ENCODE data around the gene KIF12. TPM values are rescaled to one million over a fixed set of nuclear protein-coding genes. Genes with fewer than 3 reads are reported as not detected.
A peak's percentile ranks its signal among the peaks of the same experiment; 100 is the strongest.

The KIF12 gene
- total and polyA plus RNA-seq, 2 of the 13 experiments (the other 11 are each of a cell fraction or from before 2014, with no cell fraction given), result 1.8 to 12.5 TPM

DNA sequence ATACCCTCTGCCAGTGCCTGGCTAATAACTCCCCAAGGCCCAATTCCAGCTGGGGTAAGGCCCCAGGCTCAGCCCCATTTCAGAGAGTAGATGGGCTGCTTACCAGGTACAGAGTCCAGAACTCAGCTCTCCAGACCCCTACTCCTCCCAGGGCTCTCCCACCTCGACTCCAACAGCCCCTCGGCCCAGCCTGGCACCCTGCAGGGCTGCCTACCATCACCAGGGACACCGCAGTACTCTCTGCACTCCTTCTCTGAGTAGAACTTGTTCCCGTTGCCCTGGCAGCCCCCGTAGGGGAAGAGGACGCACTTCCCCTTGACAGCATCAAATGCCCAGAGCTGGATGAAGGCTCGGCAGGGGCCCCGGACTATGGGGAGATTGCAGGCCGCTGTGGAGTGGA is 38.4 kb downstream of the KIF12 start:
- H3K4me1 ChIP-seq (ENCODE audit: insufficient read depth, low read length), result peaks cover 76% of the 10 kb centered on the region
- peaks cover 0 to 1% of the 10 kb centered on the region in 2 experiments; a peak in 1 of 5 replicates for H3K27me3 ChIP-seq (ENCODE audit: control insufficient read depth in 1 of 2, insufficient read depth in 2 of 2, low read length in 2 of 2)
- no TSS peak for BruUV-seq (replicated peaks)
- WGBS (ENCODE audit: low lambda C conversion rate), result 100% methylated on average over 9 of the region's 9 CpGs
- peaks cover 2% of the 10 kb centered on the region for H3K79me2 ChIP-seq (ENCODE audit: insufficient read depth, low read length)
- no peak overlapping the region for H3K9ac ChIP-seq (ENCODE audit: insufficient read depth, low read depth, low read length)
- intact Hi-C loops (cut with micrococcal nuclease; ENCODE audit: unreplicated experiment), result no loop called here
- H4K20me1 ChIP-seq (ENCODE audit: insufficient read depth, low read length), result peaks cover 59% of the 10 kb centered on the region
- no peak overlapping the region for H3K4me2 ChIP-seq (ENCODE audit: low read depth, low read length)
- FAIRE-seq (no peak), DNase-seq (ENCODE audit: low spot score) (no peak), ATAC-seq (no peak)
- POLR2A ChIA-PET, result interaction anchor here (0.7 to 5.3 kb wide), 5 partner anchors 9 to 21 kb away, joined by 3 to 52 read pairs (median 3); partner anchors contain the start of gene AMBP
- no peak overlapping the region for H3K4me3 ChIP-seq (replicated peaks in 1 of 3; ENCODE audit: insufficient read depth in 1 of 3, low read depth in 2 of 3, low read length in 3 of 3)
- no peaks in the 10 kb centered on the region for H3K9me3 ChIP-seq (ENCODE audit: low read length)
- in situ Hi-C loops (cut with HindIII; ENCODE audit: extremely low pct_ligation_motif_present, low pct_unique_long_range_greater_than_20kb), result no loop called here
- H2AFZ ChIP-seq (ENCODE audit: low read length), result no peak overlapping the region
- peaks cover 23 to 56% of the 10 kb centered on the region in 2 experiments for H3K36me3 ChIP-seq (replicated peaks in 1 of 2; ENCODE audit: control insufficient read depth in 1 of 2, insufficient read depth in 2 of 2, low read length in 2 of 2)
- H3K27ac ChIP-seq (ENCODE audit: extremely low read length, insufficient read depth, low read length), result no peak overlapping the region
- CTCF ChIA-PET (ENCODE audit: low intra/inter-chr PET ratio, low total read pairs), result no interaction called here
- TF ChIP-seq HDAC2 (CRISPR knock-in tag; IDR thresholded peaks at IDR 0.05) (no peak), AGO2 (optimal IDR thresholded peaks at IDR 0.05; ENCODE audit: low read depth, low read length) (peak; percentile 74), MEF2D (CRISPR knock-in tag; IDR thresholded peaks at IDR 0.05) (no peak), ZNF816 (CRISPR knock-in tag; IDR thresholded peaks at IDR 0.05; ENCODE audit: borderline replicate concordance) (no peak), PAF1 (CRISPR knock-in tag; IDR thresholded peaks at IDR 0.05) (peak; percentile 31; the same call in 1 of the 2 replicates), XBP1 (CRISPR knock-in tag; IDR thresholded peaks at IDR 0.05) (no peak), RBAK (CRISPR knock-in tag; IDR thresholded peaks at IDR 0.05) (no peak), ZNF383 (CRISPR knock-in tag; IDR thresholded peaks at IDR 0.05; ENCODE audit: borderline replicate concordance) (no peak), ZFY (CRISPR knock-in tag; IDR thresholded peaks at IDR 0.05) (0 out of 2 replicates have a peak, but pooled peaks have one; percentile 14), HNF4A (CRISPR knock-in tag; IDR thresholded peaks at IDR 0.05) (0 out of 2 replicates have a peak, but pooled peaks have one; percentile 13), THYN1 (CRISPR knock-in tag; IDR thresholded peaks at IDR 0.05; ENCODE audit: borderline replicate concordance, low read depth) (no peak), HNRNPLL (IDR thresholded peaks at IDR 0.05; ENCODE audit: low read depth, low read length, poor library complexity, severe bottlenecking) (no peak), SP1 (IDR thresholded peaks at IDR 0.05) (no peak), SP1 (CRISPR knock-in tag; IDR thresholded peaks at IDR 0.05) (no peak), RBFOX2 (IDR thresholded peaks at IDR 0.05; ENCODE audit: low read depth, low read length) (peak; percentile 17; the same call in 1 of the 2 replicates), ATF7 (IDR thresholded peaks at IDR 0.05) (no peak), ATF7 (CRISPR knock-in tag; IDR thresholded peaks at IDR 0.05) (no peak), ZNF549 (CRISPR knock-in tag; IDR thresholded peaks at IDR 0.05) (no peak)
- TF ChIP-seq, protein P1, sequence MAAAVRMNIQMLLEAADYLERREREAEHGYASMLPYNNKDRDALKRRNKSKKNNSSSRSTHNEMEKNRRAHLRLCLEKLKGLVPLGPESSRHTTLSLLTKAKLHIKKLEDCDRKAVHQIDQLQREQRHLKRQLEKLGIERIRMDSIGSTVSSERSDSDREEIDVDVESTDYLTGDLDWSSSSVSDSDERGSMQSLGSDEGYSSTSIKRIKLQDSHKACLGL (CRISPR knock-in tag; IDR thresholded peaks at IDR 0.05), result 0 out of 2 replicates have a peak, but pooled peaks have one; percentile 36
- TF ChIP-seq, protein P2, sequence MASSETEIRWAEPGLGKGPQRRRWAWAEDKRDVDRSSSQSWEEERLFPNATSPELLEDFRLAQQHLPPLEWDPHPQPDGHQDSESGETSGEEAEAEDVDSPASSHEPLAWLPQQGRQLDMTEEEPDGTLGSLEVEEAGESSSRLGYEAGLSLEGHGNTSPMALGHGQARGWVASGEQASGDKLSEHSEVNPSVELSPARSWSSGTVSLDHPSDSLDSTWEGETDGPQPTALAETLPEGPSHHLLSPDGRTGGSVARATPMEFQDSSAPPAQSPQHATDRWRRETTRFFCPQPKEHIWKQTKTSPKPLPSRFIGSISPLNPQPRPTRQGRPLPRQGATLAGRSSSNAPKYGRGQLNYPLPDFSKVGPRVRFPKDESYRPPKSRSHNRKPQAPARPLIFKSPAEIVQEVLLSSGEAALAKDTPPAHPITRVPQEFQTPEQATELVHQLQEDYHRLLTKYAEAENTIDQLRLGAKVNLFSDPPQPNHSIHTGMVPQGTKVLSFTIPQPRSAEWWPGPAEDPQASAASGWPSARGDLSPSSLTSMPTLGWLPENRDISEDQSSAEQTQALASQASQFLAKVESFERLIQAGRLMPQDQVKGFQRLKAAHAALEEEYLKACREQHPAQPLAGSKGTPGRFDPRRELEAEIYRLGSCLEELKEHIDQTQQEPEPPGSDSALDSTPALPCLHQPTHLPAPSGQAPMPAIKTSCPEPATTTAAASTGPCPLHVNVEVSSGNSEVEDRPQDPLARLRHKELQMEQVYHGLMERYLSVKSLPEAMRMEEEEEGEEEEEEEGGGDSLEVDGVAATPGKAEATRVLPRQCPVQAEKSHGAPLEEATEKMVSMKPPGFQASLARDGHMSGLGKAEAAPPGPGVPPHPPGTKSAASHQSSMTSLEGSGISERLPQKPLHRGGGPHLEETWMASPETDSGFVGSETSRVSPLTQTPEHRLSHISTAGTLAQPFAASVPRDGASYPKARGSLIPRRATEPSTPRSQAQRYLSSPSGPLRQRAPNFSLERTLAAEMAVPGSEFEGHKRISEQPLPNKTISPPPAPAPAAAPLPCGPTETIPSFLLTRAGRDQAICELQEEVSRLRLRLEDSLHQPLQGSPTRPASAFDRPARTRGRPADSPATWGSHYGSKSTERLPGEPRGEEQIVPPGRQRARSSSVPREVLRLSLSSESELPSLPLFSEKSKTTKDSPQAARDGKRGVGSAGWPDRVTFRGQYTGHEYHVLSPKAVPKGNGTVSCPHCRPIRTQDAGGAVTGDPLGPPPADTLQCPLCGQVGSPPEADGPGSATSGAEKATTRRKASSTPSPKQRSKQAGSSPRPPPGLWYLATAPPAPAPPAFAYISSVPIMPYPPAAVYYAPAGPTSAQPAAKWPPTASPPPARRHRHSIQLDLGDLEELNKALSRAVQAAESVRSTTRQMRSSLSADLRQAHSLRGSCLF (CRISPR knock-in tag; IDR thresholded peaks at IDR 0.05; ENCODE audit: borderline replicate concordance), result no peak
- TF ChIP-seq, protein P3, sequence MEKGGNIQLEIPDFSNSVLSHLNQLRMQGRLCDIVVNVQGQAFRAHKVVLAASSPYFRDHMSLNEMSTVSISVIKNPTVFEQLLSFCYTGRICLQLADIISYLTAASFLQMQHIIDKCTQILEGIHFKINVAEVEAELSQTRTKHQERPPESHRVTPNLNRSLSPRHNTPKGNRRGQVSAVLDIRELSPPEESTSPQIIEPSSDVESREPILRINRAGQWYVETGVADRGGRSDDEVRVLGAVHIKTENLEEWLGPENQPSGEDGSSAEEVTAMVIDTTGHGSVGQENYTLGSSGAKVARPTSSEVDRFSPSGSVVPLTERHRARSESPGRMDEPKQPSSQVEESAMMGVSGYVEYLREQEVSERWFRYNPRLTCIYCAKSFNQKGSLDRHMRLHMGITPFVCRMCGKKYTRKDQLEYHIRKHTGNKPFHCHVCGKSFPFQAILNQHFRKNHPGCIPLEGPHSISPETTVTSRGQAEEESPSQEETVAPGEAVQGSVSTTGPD (CRISPR knock-in tag; IDR thresholded peaks at IDR 0.05), result no peak
